H9 (cell line): ENCODE measurements around the gene TMEM163. TPM values are rescaled to one million over a fixed set of nuclear protein-coding genes. Genes with fewer than 3 reads are reported as not detected.

Experiments used
- DNase-seq: peaks from one replicate; pipeline ENCODE4 v3.0.0-alpha.2; 2017
- H2AFZ ChIP-seq: one replicate; pipeline ENCODE4 v1.6.1; 2013; ENCODE audit warnings: mild to moderate bottlenecking, low read length, control low read depth, moderate library complexity
- H2AK5ac ChIP-seq: 2 replicates; pipeline ENCODE4 v1.6.1; 2013; ENCODE audit warnings: low read length, control low read depth, mixed read lengths; ENCODE audit not compliant: insufficient read length
- H2BK120ac ChIP-seq: one replicate; pipeline ENCODE4 v1.6.1; 2013; ENCODE audit warnings: low read depth, mild to moderate bottlenecking, low read length, control low read depth, inconsistent platforms; ENCODE audit not compliant: poor library complexity, severe bottlenecking
- H2BK12ac ChIP-seq: 2 replicates; pipeline ENCODE4 v1.6.1; 2013; ENCODE audit warnings: low read length, control low read depth, mixed read lengths, low read depth; ENCODE audit not compliant: insufficient read length
- H2BK15ac ChIP-seq: 2 replicates; pipeline ENCODE4 v1.6.1; 2013; ENCODE audit warnings: low read depth, low read length, control low read depth
- H2BK20ac ChIP-seq: one replicate; pipeline ENCODE4 v1.6.1; 2013; ENCODE audit warnings: low read depth, mild to moderate bottlenecking, low read length, control low read depth, inconsistent platforms; ENCODE audit not compliant: poor library complexity, severe bottlenecking
- H2BK5ac ChIP-seq: 2 replicates; pipeline ENCODE4 v1.6.1; 2013; ENCODE audit warnings: low read length, control low read depth, mixed read lengths; ENCODE audit not compliant: insufficient read length
- H3K14ac ChIP-seq: 2 replicates; pipeline ENCODE4 v1.6.1; 2013; ENCODE audit warnings: low read length, control low read depth; ENCODE audit not compliant: insufficient read depth
- H3K18ac ChIP-seq: 2 replicates; pipeline ENCODE4 v1.6.1; 2013; ENCODE audit warnings: low read depth, mild to moderate bottlenecking, mixed read lengths, low read length, control low read depth; ENCODE audit not compliant: insufficient read length
- H3K23ac ChIP-seq: 2 replicates; pipeline ENCODE4 v1.6.1; 2013; ENCODE audit warnings: low read length, control low read depth, mixed read lengths, low read depth; ENCODE audit not compliant: insufficient read length
- H3K23me2 ChIP-seq: 2 replicates; pipeline ENCODE4 v1.6.1; 2013; ENCODE audit warnings: low read depth, mild to moderate bottlenecking, mixed read lengths, low read length, control low read depth; ENCODE audit not compliant: insufficient read length, poor library complexity, severe bottlenecking
- H3K27ac ChIP-seq: 2 replicates; pipeline ENCODE4 v1.5.1; 2013; ENCODE audit warnings: low read length, control low read depth, mixed read lengths, low read depth; ENCODE audit not compliant: insufficient read length
- H3K27me3 ChIP-seq: 2 replicates; pipeline ENCODE4 v1.6.1; 2013; ENCODE audit warnings: low read length, control low read depth, inconsistent platforms; ENCODE audit not compliant: insufficient read depth
- H3K4ac ChIP-seq: 2 replicates; pipeline ENCODE4 v1.6.1; 2013; ENCODE audit warnings: low read depth, mild to moderate bottlenecking, control low read depth, inconsistent platforms, low read length, moderate library complexity
- H3K4me1 ChIP-seq: 2 replicates; pipeline ENCODE4 v1.6.1; 2013; ENCODE audit warnings: low read length, control low read depth, inconsistent platforms; ENCODE audit not compliant: insufficient read depth
- H3K4me2 ChIP-seq: 2 replicates; pipeline ENCODE4 v1.6.1; 2013; ENCODE audit warnings: low read length, control low read depth, mixed read lengths; ENCODE audit not compliant: insufficient read length, insufficient read depth
- H3K56ac ChIP-seq: 2 replicates; pipeline ENCODE4 v1.6.1; 2013; ENCODE audit warnings: low read depth, mild to moderate bottlenecking, mixed read lengths, low read length, control low read depth; ENCODE audit not compliant: insufficient read length
- H3K79me1 ChIP-seq: 2 replicates; pipeline ENCODE4 v1.6.1; 2013; ENCODE audit warnings: low read depth, mild to moderate bottlenecking, moderate library complexity, low read length, control low read depth, inconsistent platforms; ENCODE audit not compliant: insufficient read depth, poor library complexity, severe bottlenecking
- H3K79me2 ChIP-seq: 2 replicates; pipeline ENCODE4 v1.6.1; 2013; ENCODE audit warnings: low read length, control low read depth, inconsistent platforms; ENCODE audit not compliant: insufficient read depth
- H3K9ac ChIP-seq: 2 replicates; pipeline ENCODE4 v1.6.1; 2013; ENCODE audit warnings: low read length, control low read depth, mixed read lengths; ENCODE audit not compliant: insufficient read length; ENCODE audit errors: extremely low read depth
- H3K9me3 ChIP-seq: one replicate; pipeline ENCODE4 v1.6.1; 2013; ENCODE audit warnings: low read depth, low read length, inconsistent platforms; ENCODE audit not compliant: control insufficient read depth
- H3T11ph ChIP-seq: one replicate; pipeline ENCODE4 v1.6.1; 2013; ENCODE audit warnings: mild to moderate bottlenecking, low read length, control low read depth, inconsistent platforms
- H4K20me1 ChIP-seq: one replicate; pipeline ENCODE4 v1.6.1; 2013; ENCODE audit not compliant: control insufficient read depth, insufficient read length, insufficient read depth
- H4K5ac ChIP-seq: 2 replicates; pipeline ENCODE4 v1.6.1; 2013; ENCODE audit warnings: low read depth, mild to moderate bottlenecking, mixed read lengths, low read length, control low read depth; ENCODE audit not compliant: insufficient read length
- H4K8ac ChIP-seq: replicated peaks from 2 replicates; pipeline ENCODE4 v1.6.1; 2013; ENCODE audit warnings: low read length, control low read depth, mixed read lengths, low read depth; ENCODE audit not compliant: insufficient read length
- H4K91ac ChIP-seq: 2 replicates; pipeline ENCODE4 v1.6.1; 2013; ENCODE audit warnings: low read depth, mild to moderate bottlenecking, moderate library complexity, mixed read lengths, low read length, control low read depth; ENCODE audit not compliant: insufficient read length
- H3K27ac Mint-ChIP-seq, 3 experiments: 2 replicates in 2 of 3; 3 replicates in 1 of 3; pipeline ENCODE4 v1.8.0; 2020 to 2021; ENCODE audit warnings: mixed read lengths in 3 of 3, mild to moderate bottlenecking in 1 of 3, moderate library complexity in 1 of 3
- H3K27me3 Mint-ChIP-seq: 2 replicates; pipeline ENCODE4 v1.8.0; 2021; ENCODE audit warnings: low read depth, mild to moderate bottlenecking, moderate library complexity, mixed read lengths
- H3K36me3 Mint-ChIP-seq, 3 experiments: 2 replicates in 2 of 3; 3 replicates in 1 of 3; pipeline ENCODE4 v1.8.0; 2020 to 2021; ENCODE audit warnings: low read depth in 3 of 3, mixed read lengths in 3 of 3; ENCODE audit not compliant: insufficient read depth in 1 of 3
- H3K4me1 Mint-ChIP-seq, 2 experiments: 2 replicates each; pipeline ENCODE4 v1.8.0; 2020; ENCODE audit warnings: mixed read lengths in 2 of 2
- H3K4me3 Mint-ChIP-seq, 2 experiments: 2 replicates in 1 of 2; 3 replicates in 1 of 2; pipeline ENCODE4 v1.8.0; 2020 to 2021; ENCODE audit warnings: mild to moderate bottlenecking in 2 of 2, mixed read lengths in 2 of 2, moderate library complexity in 1 of 2
- H3K9me3 Mint-ChIP-seq, 2 experiments: 2 replicates in 1 of 2; 3 replicates in 1 of 2; pipeline ENCODE4 v1.8.0; 2020; ENCODE audit warnings: mild to moderate bottlenecking in 2 of 2, mixed read lengths in 2 of 2, moderate library complexity in 1 of 2
- CTCF ChIP-seq: fragments of 200-600 bp; sonication (generic); conservative IDR thresholded peaks from 3 replicates; pipeline ENCODE4 v1.8.0; 2021; ENCODE audit warnings: antibody characterized with exemption, mild to moderate bottlenecking
- WGBS: extraction: QIAGEN DNeasy Blood & Tissue Kit; methylation state at CpG from one replicate; pipeline ENCODE4 v1.1.7; 2013; ENCODE audit warnings: missing lambda C conversion rate, low lambda C conversion rate, mixed read lengths; ENCODE audit not compliant: insufficient read length; ENCODE audit errors: extremely low coverage; 5-methylcytosine and 5-hydroxymethylcytosine counted together
- total RNA-seq: library from RNA; stranded (reverse); gene quantifications from 2 replicates; pipeline ENCODE4 v1.2.1, GENCODE V29; 2021

The TMEM163 gene
- total RNA-seq, 1 experiment from 2014 or later: 0.39 TPM

DNA sequence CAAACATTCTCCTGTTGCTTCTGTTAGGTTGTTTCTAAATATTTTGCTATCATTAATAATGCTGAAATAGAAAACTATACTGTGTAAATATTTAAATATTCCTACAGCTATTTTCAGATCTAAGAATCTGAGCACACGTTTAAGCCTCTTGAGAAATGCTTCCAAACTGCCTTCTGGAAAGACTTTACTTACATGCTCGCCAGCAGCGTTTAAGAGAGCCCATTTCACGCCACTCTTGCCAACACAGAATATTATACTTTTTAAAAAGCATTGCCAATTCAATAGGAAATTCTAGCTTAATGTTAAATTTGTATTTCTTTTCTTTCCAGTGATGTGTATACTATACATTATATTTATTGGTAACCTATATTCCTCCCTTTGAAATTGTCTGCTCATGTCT, 92.0 kb downstream of the TMEM163 start:
- H2BK120ac ChIP-seq: no peak overlapping the region
- H4K20me1 ChIP-seq: no peaks in the 10 kb centered on the region
- Mint-ChIP-seq H3K4me3 (no peak overlapping the region), H3K4me1 (no peaks in the 10 kb centered on the region), H3K27ac (no peak overlapping the region), H3K9me3 (no peaks in the 10 kb centered on the region; a peak in 2 of 5 replicates), H3K36me3 (no peaks in the 10 kb centered on the region), H3K27me3 (no peaks in the 10 kb centered on the region)
- no CpG with 5 or more reads among the region's 4 CpGs for WGBS
- H2AFZ ChIP-seq: no peak overlapping the region
- H3K23me2 ChIP-seq: no peaks in the 10 kb centered on the region
- no peak overlapping the region for H3K18ac ChIP-seq
- H2BK20ac ChIP-seq: no peak overlapping the region
- H3T11ph ChIP-seq: no peak overlapping the region
- H3K79me2 ChIP-seq: no peaks in the 10 kb centered on the region
- no peak overlapping the region for H3K9ac ChIP-seq
- H2BK15ac ChIP-seq: no peak overlapping the region
- no peaks in the 10 kb centered on the region for H3K4me1 ChIP-seq
- no peak overlapping the region for H3K14ac ChIP-seq
- no peak overlapping the region for H3K27ac ChIP-seq
- no peaks in the 10 kb centered on the region for H3K27me3 ChIP-seq
- H2BK5ac ChIP-seq: no peak overlapping the region
- H3K56ac ChIP-seq: no peak overlapping the region
- TF ChIP-seq CTCF: no peak
- H4K5ac ChIP-seq: no peak overlapping the region
- H4K91ac ChIP-seq: no peak overlapping the region
- no peak overlapping the region for H3K4ac ChIP-seq
- H3K4me2 ChIP-seq: no peak overlapping the region
- H3K23ac ChIP-seq: no peak overlapping the region
- no peak overlapping the region for H2BK12ac ChIP-seq
- no peak overlapping the region for H4K8ac ChIP-seq
- no peaks in the 10 kb centered on the region for H3K9me3 ChIP-seq
- H2AK5ac ChIP-seq: no peak overlapping the region
- no peaks in the 10 kb centered on the region for H3K79me1 ChIP-seq
- DNase-seq: no peak
